ENCODE data around the gene ENTPD2. TPM values are rescaled to one million over a fixed set of nuclear protein-coding genes. Genes with fewer than 3 reads are reported as not detected.

ENTPD2 gene
- total RNA-seq, 4 donors from 2014 or later = 0.22 to 0.49 TPM; not detected in 2

GRCh38 chr9:137052998-137053943 lies 590 bp downstream of the ENTPD2 start:
- Histone ChIP-seq H3K4me1 (peaks cover 23 to 34% of the 10 kb centered on the region in 2 donors), H3K4me3 (replicated peaks in 1 of 3) (peak overlapping the region in 1 of 3 donors; percentile 37), H3K36me3 (no peaks in the 10 kb centered on the region), H3K9me3 (no peaks in the 10 kb centered on the region), H3K27ac (no peak overlapping the region), H3K27me3 (peaks cover 13% of the 10 kb centered on the region)
- WGBS, 2 donors = 20 to 48% methylated on average over 5 to 25 of the region's 71 CpGs
- no peak for TF ChIP-seq CTCF (IDR thresholded peaks at IDR 0.05)
- TF ChIP-seq POLR2A (IDR thresholded peaks at IDR 0.05) = no peak
- intact Hi-C loops (cut with DNase I) = no loop called here
- no peak for DNase-seq

- no peak overlapping the region for H3K27ac ChIP-seq
- H3K4me3 ChIP-seq (replicated peaks in 1 of 3) = no peak overlapping the region
- no peaks in the 10 kb centered on the region for H3K36me3 ChIP-seq
- no peak for TF ChIP-seq POLR2A (IDR thresholded peaks at IDR 0.05)
- no peak for TF ChIP-seq CTCF (IDR thresholded peaks at IDR 0.05)
- peaks cover 23 to 34% of the 10 kb centered on the region in 2 donors for H3K4me1 ChIP-seq
- H3K27me3 ChIP-seq = peaks cover 20% of the 10 kb centered on the region
- 86% methylated on average over 7 of the region's 8 CpGs; no CpG with 5 or more reads in 1 of the 2 donors for WGBS, 2 donors
- no peak for DNase-seq
- intact Hi-C loops (cut with DNase I) = no loop called here
- H3K9me3 ChIP-seq = no peaks in the 10 kb centered on the region
Measured at GRCh38 chr9:137052293-137052692, 1.6 kb downstream of the ENTPD2 start.

GRCh38 chr9:137051145-137051724 lies 2.6 kb downstream of the ENTPD2 start:
- H3K27ac ChIP-seq = no peak overlapping the region
- H3K9me3 ChIP-seq = no peaks in the 10 kb centered on the region
- intact Hi-C loops (cut with DNase I) = no loop called here
- TF ChIP-seq POLR2A (IDR thresholded peaks at IDR 0.05) (no peak), CTCF (IDR thresholded peaks at IDR 0.05) (no peak)
- no peaks in the 10 kb centered on the region for H3K36me3 ChIP-seq
- peaks cover 20% of the 10 kb centered on the region for H3K27me3 ChIP-seq
- H3K4me3 ChIP-seq (replicated peaks in 1 of 3) = no peak overlapping the region
- no peak for DNase-seq
- WGBS, 2 donors = 93% methylated on average over 10 of the region's 17 CpGs; no CpG with 5 or more reads in 1 of the 2 donors
- H3K4me1 ChIP-seq = peaks cover 26 to 36% of the 10 kb centered on the region in 2 donors

GRCh38 chr9:137050570-137050969 lies 3.3 kb downstream of the ENTPD2 start:
- H3K27me3 ChIP-seq = peaks cover 20% of the 10 kb centered on the region
- H3K4me3 ChIP-seq (replicated peaks in 1 of 3) = no peak overlapping the region
- intact Hi-C loops (cut with DNase I) = no loop called here
- no peaks in the 10 kb centered on the region for H3K9me3 ChIP-seq
- TF ChIP-seq POLR2A (IDR thresholded peaks at IDR 0.05) = no peak
- no peak for TF ChIP-seq CTCF (IDR thresholded peaks at IDR 0.05)
- H3K4me1 ChIP-seq = peaks cover 26 to 35% of the 10 kb centered on the region in 2 donors
- H3K27ac ChIP-seq = no peak overlapping the region
- H3K36me3 ChIP-seq = no peaks in the 10 kb centered on the region
- DNase-seq = no peak
- WGBS, 2 donors = 53 to 80% methylated on average over 3 to 5 of the region's 5 CpGs
